ENCODE data around the gene RFPL4AL1.
"Not testable (repeated sequence)": the region's sequence is repeated elsewhere in the genome, so short reads cannot be mapped to it uniquely, and the experiment has no call there.

The RFPL4AL1 gene
- 0 reads per million in 4 donors for total RNA-seq

DNA sequence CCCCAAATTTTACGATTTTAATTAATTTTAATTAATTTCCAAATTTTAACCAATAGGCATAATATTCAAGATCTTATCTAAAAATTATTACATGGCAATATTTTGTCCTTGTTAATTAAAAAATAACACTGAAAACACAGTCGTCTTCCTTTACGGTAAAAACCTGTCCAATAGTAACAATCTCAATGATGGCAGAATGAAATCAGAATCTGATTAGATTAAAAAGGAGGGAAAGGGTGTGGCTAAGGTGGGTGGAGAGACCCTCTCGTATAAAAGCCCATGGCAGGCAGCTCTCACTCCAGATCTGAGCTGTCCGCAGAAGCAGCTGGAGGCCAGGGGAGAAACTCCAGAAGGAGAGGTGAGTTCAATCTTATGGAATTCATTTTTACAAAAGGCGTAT is at the start of gene RFPL4AL1:
Gene RFPL4AL1, plus strand, starts transcription at position 301 of the 400 bp plus-strand sequence. CDS start 2,687 bp downstream, outside the sequence.
- DNase-seq: not testable (repeated sequence)

- no peak for DNase-seq
These were observed 48.6 kb upstream of the RFPL4AL1 start for GRCh38 chr19:55720214-55720746.

GRCh38 chr19:55720801-55721200 is 48.1 kb upstream of the RFPL4AL1 start:
- no peak for DNase-seq

DNA sequence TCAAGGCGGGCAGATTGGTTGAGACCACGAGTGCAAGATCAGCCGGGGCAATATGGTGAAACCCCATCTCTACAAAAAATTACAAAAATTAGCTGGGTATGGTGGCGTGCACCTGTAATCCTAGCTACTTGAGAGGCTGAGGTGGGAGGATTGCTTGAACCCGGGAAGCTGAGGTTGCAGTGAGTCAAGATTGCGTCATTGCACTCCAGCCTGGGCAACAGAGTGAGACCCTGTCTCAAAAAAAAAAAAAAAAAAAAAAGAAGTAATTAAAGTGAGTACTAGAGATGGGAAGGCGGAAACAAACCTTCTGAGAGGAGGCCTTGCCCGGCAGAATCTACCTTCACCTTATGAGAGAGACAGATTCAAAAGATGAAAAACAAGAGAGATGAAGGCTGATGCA is 45.4 kb upstream of the RFPL4AL1 start:
- DNase-seq: no peak

DNA sequence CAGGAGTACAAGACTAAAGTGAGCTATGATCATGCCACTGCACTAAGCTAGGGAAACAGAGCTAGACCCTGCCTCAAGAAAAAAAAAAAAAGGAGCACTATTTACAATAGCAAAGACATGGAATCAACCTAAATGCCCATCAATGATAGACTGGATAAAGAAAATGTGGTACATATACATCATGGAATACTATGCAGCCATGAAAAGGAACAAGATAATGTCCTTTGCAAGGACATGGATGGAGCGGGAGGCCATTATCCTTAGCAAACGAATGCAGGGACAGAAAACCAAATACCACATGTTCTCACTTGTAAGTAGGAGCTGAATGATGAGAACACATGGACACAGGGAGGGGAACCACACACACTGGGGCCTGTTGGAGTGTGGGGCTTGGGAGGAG is 38.5 kb upstream of the RFPL4AL1 start:
- not testable (repeated sequence) for DNase-seq

DNA sequence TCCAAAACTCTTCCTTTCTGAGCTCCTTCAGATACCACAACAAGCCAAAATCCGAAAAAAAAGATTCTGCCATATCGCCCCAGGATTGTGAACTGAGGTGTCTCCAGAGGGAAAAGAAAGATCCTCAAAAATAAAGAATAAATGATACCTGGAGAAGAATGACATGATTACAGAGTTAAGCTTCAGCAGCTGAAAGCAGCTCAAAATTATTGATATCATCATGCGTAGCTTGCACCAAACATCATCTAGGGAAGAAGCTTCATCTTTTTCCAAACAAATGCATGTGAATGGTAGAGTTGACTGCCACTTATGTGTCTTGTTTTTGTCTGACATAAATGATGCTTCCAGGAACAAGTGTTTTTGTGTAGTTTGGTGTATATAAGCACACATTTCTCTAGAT is 30.6 kb upstream of the RFPL4AL1 start, which contains the start of gene NLRP9:
Gene NLRP9, minus strand, starts transcription at position 101 of the 400 bp plus-strand sequence. Its CDS starts 28 bp downstream, at position 73.
- no peak for DNase-seq

DNA sequence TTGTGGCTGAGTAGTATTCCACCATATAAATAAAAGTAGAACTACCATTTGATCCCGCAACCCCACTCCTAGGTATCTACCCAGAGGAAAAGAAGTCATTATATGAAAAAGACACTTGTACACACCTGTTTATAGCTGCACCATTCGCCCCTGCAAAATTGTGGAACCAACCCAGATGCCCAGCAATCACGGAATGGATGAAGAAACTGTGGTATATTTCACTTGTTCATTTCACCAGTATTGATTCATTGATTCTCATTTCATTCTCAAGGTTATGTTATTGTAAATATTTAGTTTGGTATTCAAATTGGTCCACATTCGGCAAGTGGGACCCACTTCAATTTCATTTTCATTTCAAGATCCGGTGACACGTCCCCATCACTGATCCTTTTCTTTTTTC is 18.2 kb upstream of the RFPL4AL1 start:
- no peak for DNase-seq

DNA sequence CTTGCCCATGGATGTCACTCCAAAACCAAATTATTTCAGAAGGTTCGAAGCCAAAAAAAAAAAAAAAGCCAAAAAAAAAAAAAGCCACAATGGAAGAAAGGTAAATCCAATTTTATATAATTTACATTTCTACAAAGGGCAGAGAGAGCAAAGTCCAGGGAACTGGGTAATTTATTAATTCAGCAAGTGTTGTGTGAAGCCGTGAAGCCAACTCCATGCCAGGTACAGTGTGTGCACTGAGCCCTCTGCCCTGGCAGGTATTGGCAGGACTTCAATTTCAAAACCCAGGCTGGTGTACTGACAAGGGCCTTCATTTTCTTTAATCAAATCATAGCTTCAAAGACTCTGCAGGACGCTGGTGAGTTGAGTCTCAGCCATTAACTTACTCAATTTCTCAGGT is 15.5 kb upstream of the RFPL4AL1 start:
- no peak for DNase-seq

DNA sequence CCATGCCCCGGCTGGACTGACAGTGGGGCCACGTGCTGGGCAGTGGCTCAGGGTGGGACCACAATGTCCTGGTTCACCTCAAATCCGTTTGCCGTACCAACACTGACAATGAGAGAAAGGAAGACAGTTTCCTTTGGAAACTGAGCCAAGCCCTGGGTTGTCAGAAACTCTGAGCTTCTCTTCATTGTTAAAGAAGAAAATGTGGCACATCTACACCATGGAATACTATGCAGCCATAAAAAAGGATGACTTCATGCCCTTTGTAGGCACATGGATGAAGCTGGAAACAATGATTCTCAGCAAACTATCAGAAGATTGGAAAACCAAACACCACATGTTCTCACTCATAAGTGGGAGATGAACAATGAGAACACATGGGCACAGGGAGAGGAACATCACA is 12.1 kb upstream of the RFPL4AL1 start:
- not testable (repeated sequence) for DNase-seq

GRCh38 chr19:55758797-55759196 is 10.1 kb upstream of the RFPL4AL1 start, which contains the start of gene RFPL4A:
Gene RFPL4A, plus strand, starts transcription at chr19:55759097. Its CDS starts 2,704 bp downstream, at chr19:55761801.
- DNase-seq: not testable (repeated sequence)

GRCh38 chr19:55766466-55766865 is 2.5 kb upstream of the RFPL4AL1 start:
- no peak for DNase-seq

DNA sequence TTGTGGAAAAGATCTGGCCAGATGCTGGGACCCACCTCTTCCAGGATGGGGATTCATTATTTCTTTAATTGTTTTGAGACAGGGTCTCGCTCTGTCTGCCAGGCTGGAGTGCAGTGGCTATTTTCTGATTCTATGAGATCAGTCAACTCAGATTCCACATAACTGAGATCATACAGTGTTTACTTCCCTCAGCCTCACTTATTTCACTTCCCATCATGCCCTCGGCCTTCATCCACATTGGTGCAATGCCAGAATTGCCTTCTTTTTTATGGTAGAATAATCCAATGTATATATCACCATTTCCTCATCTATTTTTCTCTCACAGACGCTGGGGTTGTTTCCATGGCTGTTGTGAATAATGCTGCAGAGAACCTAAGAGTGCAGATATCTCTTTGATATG is 714 bp downstream of the RFPL4AL1 start:
- not testable (repeated sequence) for DNase-seq

DNA sequence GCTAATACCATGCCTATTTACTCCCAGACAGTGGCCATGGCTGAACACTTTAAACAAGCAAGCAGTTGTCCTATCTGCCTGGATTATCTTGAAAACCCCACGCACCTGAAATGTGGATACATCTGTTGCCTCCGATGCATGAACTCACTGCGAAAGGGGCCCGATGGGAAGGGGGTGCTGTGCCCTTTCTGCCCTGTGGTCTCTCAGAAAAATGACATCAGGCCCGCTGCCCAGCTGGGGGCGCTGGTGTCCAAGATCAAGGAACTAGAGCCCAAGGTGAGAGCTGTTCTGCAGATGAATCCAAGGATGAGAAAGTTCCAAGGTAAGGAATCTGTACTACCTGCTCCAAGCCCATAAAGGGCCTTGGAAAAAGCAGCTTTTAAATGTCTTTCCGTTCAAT is 8.6 kb downstream of the RFPL4AL1 start:
- no peak for DNase-seq

- DNase-seq: no peak
These were observed 9.4 kb downstream of the RFPL4AL1 start for GRCh38 chr19:55778331-55778730.

GRCh38 chr19:55781112-55781511 is 12.2 kb downstream of the RFPL4AL1 start:
- no peak for DNase-seq

DNA sequence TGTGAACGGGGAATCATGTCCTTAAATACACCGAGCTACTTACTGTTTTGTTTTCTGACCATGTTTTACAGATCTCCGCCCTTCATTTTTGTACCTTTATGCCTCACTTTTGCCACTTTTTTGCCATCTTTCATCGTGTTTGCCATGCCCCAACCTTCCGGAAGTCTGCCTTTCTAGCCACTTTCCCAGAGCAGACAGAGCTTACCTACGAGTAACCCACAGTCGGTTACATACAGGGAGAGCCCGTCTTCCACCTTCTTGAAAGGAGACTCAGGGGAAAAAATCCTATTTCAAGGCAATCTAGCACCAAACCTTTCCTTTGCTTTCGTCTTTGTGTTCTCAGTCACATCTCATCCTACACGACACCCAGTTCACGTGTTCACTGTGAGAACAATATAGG is 26.1 kb downstream of the RFPL4AL1 start:
- DNase-seq: no peak

DNA sequence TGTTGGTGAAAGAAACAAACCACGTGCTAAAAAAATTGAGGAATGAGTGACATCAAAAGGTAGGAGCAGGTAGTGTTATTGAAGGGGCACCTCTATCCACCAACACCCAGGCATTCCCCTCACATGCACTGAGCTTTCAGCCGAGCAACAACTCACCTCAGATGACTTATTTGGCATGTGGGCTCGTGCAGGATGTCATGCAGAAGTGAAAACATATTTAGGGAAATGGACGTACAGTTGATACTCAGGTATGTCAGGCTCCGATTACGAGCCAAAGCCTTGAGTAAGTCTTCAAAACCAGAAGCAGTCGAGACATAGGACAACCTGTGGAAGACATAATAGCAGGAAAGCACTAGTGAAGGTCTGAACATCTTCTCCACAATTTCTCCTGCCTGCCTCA is 32.5 kb downstream of the RFPL4AL1 start:
- DNase-seq: no peak

DNA sequence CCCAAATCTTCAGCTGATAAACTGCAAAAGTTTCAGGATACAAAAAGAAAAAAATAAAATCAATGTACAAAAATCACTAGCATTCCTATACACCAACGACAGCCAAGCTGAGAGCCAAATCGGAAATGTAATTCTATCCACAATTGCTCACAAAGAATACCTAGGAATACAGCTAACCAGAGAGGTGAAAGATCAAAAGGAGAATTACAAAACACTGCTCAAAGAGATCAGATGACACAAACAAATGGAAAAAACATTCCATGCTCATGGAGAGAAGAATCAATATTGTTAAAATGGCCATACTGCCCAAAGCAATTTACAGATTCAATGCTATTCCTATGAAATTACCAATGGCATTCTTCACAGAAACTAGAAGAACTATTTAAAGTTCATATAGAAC is 33.4 kb downstream of the RFPL4AL1 start:
- DNase-seq: no peak

DNA sequence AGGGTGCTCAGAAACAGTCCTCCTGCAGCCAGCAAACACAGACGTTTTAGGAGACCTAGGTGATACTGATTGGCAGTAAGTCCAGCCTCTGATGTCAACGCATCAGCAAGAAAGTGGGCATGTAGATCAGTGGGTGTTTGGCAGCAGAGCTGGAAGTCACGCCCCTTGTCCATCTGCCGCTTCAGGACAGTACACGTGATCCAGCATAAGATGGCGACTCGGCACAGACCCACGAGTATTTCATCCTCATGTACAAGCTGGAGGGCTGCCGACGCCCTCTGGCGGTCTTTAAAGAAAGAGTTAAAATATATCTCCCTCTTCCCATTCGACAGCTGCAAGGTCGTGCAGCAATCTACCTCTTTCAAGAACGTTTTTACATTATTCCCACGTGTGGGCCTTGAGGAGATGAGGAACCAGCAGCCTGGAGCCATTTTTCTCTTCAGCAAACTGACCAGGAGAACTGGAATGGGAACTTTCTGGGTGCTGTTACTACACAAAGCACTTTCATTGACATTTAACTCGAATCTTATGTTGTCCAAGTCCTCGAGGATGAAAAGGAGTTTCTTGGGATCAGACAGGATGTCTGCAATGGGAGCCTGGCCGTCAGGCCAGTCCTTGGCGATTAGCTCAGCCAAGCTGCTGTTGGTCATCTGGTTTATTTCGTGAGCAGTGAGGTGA is 40.6 kb downstream of the RFPL4AL1 start:
- peak in 1 of 5 donors; percentile 46 for DNase-seq

- DNase-seq: no peak
These were observed 42.4 kb downstream of the RFPL4AL1 start for GRCh38 chr19:55811340-55811739.

DNA sequence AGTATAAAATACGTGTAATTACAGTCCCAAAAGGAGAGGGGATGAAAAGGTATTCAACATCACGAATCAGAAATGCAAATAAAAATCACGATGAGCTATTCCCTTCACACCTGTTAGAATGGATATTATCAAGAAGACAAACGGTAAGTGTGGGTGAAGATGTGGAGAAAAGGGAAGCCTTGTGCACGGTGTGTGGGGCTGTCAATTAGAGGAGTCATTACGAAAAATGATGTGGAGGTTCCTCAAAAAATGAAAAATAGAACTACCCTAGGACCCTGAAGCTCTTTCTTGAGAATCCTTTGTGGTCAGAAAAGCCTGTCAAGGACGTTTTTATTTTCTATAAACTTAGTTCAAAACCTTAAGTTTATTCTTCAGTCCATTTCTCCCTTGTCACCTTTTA is 43.5 kb downstream of the RFPL4AL1 start:
- no peak for DNase-seq

- no peak for DNase-seq
These were observed 45.0 kb downstream of the RFPL4AL1 start for GRCh38 chr19:55813906-55814305.

GRCh38 chr19:55820037-55820436 is 51.1 kb downstream of the RFPL4AL1 start:
- no peak for DNase-seq

Measured in T-helper 1 cell (primary cell).